Measurements from ENCODE around the gene TAP2. TPM values are rescaled to one million over a fixed set of nuclear protein-coding genes. Genes with fewer than 3 reads are reported as not detected.

TAP2 gene
- total RNA-seq, 2 experiments from 2014 or later, result 96.4 to 108 TPM

GRCh38 chr6:32857156-32857891 is 18.8 kb upstream of the TAP2 start:
- Histone ChIP-seq H4K20me1 (ENCODE audit: insufficient read depth, low read length) (no peaks in the 10 kb centered on the region), H3K9me2 (ENCODE audit: insufficient read depth, low read length) (no peaks in the 10 kb centered on the region), H3K79me2 (ENCODE audit: insufficient read depth, low read depth, low read length) (peaks cover 31% of the 10 kb centered on the region), H3K4me2 (ENCODE audit: low read length) (peak overlapping the region; percentile 31; the same call in 1 of the 2 replicates), H3K4me1 (ENCODE audit: insufficient read depth, low read length, poor library complexity, severe bottlenecking) (peaks cover 76% of the 10 kb centered on the region), H3K4me3 (ENCODE audit: low read depth, low read length, poor library complexity, severe bottlenecking) (no peak overlapping the region), H3K27ac (ENCODE audit: low read depth, low read length, poor library complexity, severe bottlenecking) (peak overlapping the region; percentile 7), H3K36me3 (ENCODE audit: insufficient read depth, low read length) (peaks cover 46% of the 10 kb centered on the region), H3K9me3 (ENCODE audit: low read length) (no peaks in the 10 kb centered on the region), H2AFZ (ENCODE audit: low read length) (no peak overlapping the region)
- ChIA-PET CTCF (ENCODE audit: unreplicated experiment) (interaction anchor here (1.2 to 4.7 kb wide), 3 partner anchors 11 to 19 kb away, joined by 3 to 17 read pairs (median 10); partner anchors contain the start of gene TAP2), POLR2A (interaction anchor here (0.6 to 7.7 kb wide), 5 partner anchors 10 to 88 kb away, joined by 3 to 88 read pairs (median 11); partner anchors contain the start of genes PSMB8 and TAP2)
- BruUV-seq (replicated peaks), result no TSS peak
- DNase-seq (ENCODE audit: low spot score), result no peak
- intact Hi-C loops (cut with micrococcal nuclease; ENCODE audit: unreplicated experiment), result no loop called here
- no peak for TF ChIP-seq CTCF (conservative IDR thresholded peaks at IDR 0.05; ENCODE audit: low read length)
- no peak for TF ChIP-seq EZH2phosphoT487 (IDR thresholded peaks at IDR 0.05; ENCODE audit: borderline replicate concordance, low read depth, low read length)

- Histone ChIP-seq H4K20me1 (ENCODE audit: insufficient read depth, low read length) (no peaks in the 10 kb centered on the region), H3K79me2 (ENCODE audit: insufficient read depth, low read depth, low read length) (peaks cover 42% of the 10 kb centered on the region), H3K27ac (ENCODE audit: low read depth, low read length, poor library complexity, severe bottlenecking) (peak overlapping the region; percentile 83), H3K36me3 (ENCODE audit: insufficient read depth, low read length) (peaks cover 52% of the 10 kb centered on the region), H2AFZ (ENCODE audit: low read length) (peak overlapping the region; percentile 49; the same call in 1 of the 2 replicates), H3K4me3 (ENCODE audit: low read depth, low read length, poor library complexity, severe bottlenecking) (peak overlapping the region; percentile 83), H3K4me1 (ENCODE audit: insufficient read depth, low read length, poor library complexity, severe bottlenecking) (peaks cover 75% of the 10 kb centered on the region), H3K9me3 (ENCODE audit: low read length) (no peaks in the 10 kb centered on the region), H3K4me2 (ENCODE audit: low read length) (peak overlapping the region; percentile 99), H3K9me2 (ENCODE audit: insufficient read depth, low read length) (no peaks in the 10 kb centered on the region)
- no peak for TF ChIP-seq CTCF (conservative IDR thresholded peaks at IDR 0.05; ENCODE audit: low read length)
- no peak for TF ChIP-seq EZH2phosphoT487 (IDR thresholded peaks at IDR 0.05; ENCODE audit: borderline replicate concordance, low read depth, low read length)
- no peak for DNase-seq (ENCODE audit: low spot score)
- BruUV-seq (replicated peaks), result no TSS peak
- POLR2A ChIA-PET, result interaction anchor here (0.6 to 7.7 kb wide), 11 partner anchors 9 to 457 kb away, joined by 3 to 88 read pairs (median 5); partner anchors contain the start of genes PSMB8 and TAP2
- CTCF ChIA-PET (ENCODE audit: unreplicated experiment), result interaction anchor here (0.5 to 4.7 kb wide), 4 partner anchors 10 to 638 kb away, joined by 3 to 17 read pairs (median 4); partner anchors contain the start of gene TAP2
- intact Hi-C loops (cut with micrococcal nuclease; ENCODE audit: unreplicated experiment), result no loop called here
These were observed 17.1 kb upstream of the TAP2 start for GRCh38 chr6:32855467-32856174.
